HFF-Myc (cell line): ENCODE data around the gene SCARB2.
A peak's percentile ranks its signal among the peaks of the same experiment; 100 is the strongest.
"Not testable (repeated sequence)": the region's sequence is repeated elsewhere in the genome, so short reads cannot be mapped to it uniquely, and the experiment has no call there.

ENCODE experiments used
- DNase-seq: peaks from one replicate; pipeline ENCODE4 v3.0.0-alpha.2; 2011; ENCODE audit warnings: low read depth; ENCODE audit errors: extremely low read depth
- H3K4me3 ChIP-seq: replicated peaks from 2 replicates; pipeline ENCODE4 v1.5.1; 2011; ENCODE audit warnings: low read depth, mild to moderate bottlenecking, control low read depth, low read length
- CTCF ChIP-seq: IDR thresholded peaks from 2 replicates; pipeline ENCODE4 v1.5.1; 2012; ENCODE audit warnings: mild to moderate bottlenecking, low read depth, low read length, control low read depth; ENCODE audit errors: missing control alignments

SCARB2 gene

DNA sequence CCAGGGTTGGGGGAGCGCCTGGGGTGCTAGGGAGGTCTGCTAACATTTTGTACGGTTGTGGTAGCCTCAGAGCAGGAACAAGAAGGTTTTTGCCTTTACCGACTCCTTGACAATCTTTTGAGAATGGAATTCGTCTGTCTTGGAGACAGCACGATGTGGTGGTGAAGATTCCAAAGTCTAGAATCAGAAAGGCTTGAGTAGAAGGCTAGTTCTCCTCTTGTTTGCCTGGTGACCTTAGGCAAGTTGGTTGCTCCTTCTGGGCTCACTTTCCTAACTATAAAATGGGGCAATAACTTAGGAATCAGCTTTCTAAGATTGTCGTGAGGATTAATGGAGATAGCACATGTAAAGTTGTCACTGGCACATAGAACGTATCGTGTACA, 38.6 kb upstream of the SCARB2 start:
- no peak overlapping the region for H3K4me3 ChIP-seq

DNA sequence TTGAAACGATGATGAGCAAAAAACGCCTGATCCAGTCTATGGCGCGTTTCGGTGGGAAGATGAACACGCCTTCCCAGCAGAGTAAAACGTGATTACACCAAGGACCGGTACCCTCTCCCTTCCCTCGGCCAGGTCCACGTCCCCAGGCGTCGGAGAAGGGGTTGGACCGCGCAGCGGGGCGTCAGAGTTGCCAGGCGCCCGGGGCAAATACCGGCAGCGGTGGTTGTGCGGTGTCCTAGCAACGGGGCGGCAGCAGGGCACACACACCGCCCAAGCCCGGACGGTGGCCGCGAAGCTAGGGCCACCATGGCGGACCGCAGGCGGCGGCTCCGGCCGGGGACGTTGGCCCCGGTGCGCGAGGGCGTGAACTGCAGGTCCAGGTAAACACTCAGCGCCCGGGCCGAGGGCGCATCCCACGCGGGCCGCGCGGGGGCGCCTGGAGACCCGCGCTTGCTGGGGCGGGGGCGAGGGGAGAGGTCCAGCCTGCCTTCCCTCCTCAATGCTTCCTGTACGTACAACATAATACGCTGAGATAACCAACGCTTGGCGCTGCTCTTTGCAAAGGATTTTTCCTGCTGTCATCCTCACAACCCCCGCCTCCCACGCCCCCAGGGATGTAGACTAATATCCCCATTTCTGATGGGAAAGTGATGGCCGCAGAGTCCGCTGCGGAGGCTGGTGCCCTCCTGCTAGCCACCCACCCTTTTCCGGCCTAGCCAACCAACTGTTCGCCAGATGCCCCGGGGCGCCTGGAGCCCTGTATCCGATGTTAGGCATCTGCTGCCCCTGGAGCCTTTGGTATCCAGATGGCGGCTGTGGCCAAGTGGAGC, 38.0 kb upstream of the SCARB2 start, which contains the start of gene FAM47E:
TSS of gene FAM47E (plus strand) at position 281 of the 830 bp plus-strand sequence. CDS start at position 307, 26 bp downstream.
- peak within 1 kb of the TSS; percentile 39 for H3K4me3 ChIP-seq
- DNase-seq: no peak
- TF ChIP-seq CTCF: peak; percentile 20

More for the DNA sequence above, 38.6 kb upstream of the SCARB2 start:
- TF ChIP-seq CTCF: no peak
- no peak for DNase-seq

GRCh38 chr4:76250962-76251361, 37.3 kb upstream of the SCARB2 start:
- DNase-seq: no peak
- peak overlapping the region; percentile 39; the same call in 1 of the 2 replicates for H3K4me3 ChIP-seq
- TF ChIP-seq CTCF: no peak

GRCh38 chr4:76246852-76247251, 33.2 kb upstream of the SCARB2 start:
- no peak for TF ChIP-seq CTCF
- no peak overlapping the region for H3K4me3 ChIP-seq

GRCh38 chr4:76246025-76246424, 32.4 kb upstream of the SCARB2 start:
- DNase-seq: no peak
- H3K4me3 ChIP-seq: no peak overlapping the region
- TF ChIP-seq CTCF: no peak

More at GRCh38 chr4:76246852-76247251, 33.2 kb upstream of the SCARB2 start:
- no peak for DNase-seq

GRCh38 chr4:76243877-76244276, 30.3 kb upstream of the SCARB2 start:
- not testable (repeated sequence) for H3K4me3 ChIP-seq

GRCh38 chr4:76240236-76240635, 26.6 kb upstream of the SCARB2 start:
- no peak for TF ChIP-seq CTCF
- H3K4me3 ChIP-seq: no peak overlapping the region
- DNase-seq: no peak

More at GRCh38 chr4:76243877-76244276, 30.3 kb upstream of the SCARB2 start:
- not testable (repeated sequence) for DNase-seq
